ENCODE measurements around the gene RIMS1.

Gene RIMS1

DNA sequence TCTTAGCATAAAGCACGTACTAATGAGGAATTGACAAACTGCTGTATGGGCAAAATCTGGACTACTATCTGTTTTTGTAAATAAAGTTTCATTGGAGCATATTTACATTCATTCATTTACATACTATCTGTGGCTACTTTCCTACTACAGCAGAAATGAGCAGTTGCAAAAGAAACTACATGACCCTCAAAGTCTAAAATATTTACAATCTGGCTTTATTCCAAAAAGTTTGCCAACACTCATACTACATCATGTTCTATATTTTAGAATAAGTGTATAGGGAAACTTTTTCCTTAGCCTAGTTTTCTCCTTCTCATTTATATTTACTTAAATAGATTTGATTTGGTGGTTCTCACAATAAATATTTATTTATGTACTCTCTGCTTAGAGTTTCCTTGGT is 208.2 kb downstream of the RIMS1 start:
- DNase-seq (ENCODE audit: low read depth in 2 of 3, low spot score in 1 of 3), result no peak

DNA sequence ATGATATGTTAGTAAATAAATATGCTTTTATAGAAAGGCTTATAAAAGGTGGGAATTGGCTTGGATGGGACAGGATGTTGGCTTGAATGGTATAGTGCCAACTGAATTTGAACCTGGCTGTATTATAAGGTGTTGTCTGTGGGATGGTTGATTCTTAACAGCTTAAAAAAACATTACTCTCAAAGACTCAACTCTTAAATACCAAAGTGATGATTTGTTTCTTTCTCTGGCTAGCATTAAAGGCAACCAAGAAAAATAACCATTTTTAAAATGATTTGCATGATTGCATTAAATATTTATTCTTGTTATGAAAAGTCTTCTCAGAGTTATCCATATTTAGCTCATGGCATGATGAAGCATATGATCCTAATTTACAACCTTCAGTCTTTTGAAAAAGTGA is 216.2 kb downstream of the RIMS1 start:
- no peak for DNase-seq (ENCODE audit: low read depth in 2 of 3, low spot score in 1 of 3)

GRCh38 chr6:72111611-72112010 is 225.3 kb downstream of the RIMS1 start:
- DNase-seq (ENCODE audit: low read depth in 2 of 3, low spot score in 1 of 3), result no peak

GRCh38 chr6:72130327-72130726 is 244.0 kb downstream of the RIMS1 start:
- no peak for DNase-seq (ENCODE audit: low read depth in 2 of 3, low spot score in 1 of 3)

GRCh38 chr6:72132427-72132826 is 246.1 kb downstream of the RIMS1 start:
- DNase-seq (ENCODE audit: low read depth in 2 of 3, low spot score in 1 of 3), result no peak

GRCh38 chr6:72132851-72133250 is 246.5 kb downstream of the RIMS1 start:
- no peak for DNase-seq (ENCODE audit: low read depth in 2 of 3, low spot score in 1 of 3)

DNA sequence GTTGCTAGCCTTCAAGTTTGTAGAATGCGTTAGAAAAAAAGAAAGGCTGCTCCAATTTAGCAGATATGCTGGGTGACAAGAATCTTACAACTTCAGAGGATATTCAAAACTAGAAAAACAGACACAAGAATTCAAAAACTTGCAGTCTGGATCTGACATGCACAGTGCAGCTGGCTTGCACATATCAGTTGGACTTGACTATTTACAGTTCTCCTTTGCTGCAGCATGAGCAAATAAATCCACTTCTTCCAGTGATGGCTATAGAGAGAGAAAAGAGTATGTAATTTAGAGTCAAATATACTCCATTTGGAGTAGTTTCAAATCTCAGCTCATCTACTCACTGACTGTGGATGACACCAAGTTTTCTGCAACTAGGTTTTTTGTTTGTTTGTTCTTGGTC is 247.0 kb downstream of the RIMS1 start:
- no peak for DNase-seq (ENCODE audit: low read depth in 2 of 3, low spot score in 1 of 3)

GRCh38 chr6:72140795-72141194 is 254.4 kb downstream of the RIMS1 start:
- no peak for DNase-seq (ENCODE audit: low read depth in 2 of 3, low spot score in 1 of 3)

DNA sequence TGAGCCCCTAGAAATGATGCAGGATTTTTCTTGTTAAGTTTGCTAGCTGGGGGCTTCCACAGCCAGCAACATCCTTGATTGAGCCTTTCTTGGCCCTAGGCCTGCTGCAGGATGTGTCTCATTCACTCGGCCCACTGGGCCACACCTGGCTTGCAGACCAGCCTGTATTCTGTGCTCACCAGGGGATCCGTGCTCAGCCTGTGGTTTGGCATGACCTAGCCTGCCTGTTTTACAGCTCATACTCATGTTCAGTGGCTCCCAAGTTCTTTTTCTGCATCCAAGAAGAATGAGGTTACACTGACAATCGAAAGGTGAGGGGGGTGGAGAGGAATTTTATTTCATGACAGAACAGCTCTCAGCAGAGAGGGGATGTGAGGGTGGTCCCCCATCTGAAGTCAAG is 263.4 kb downstream of the RIMS1 start:
- DNase-seq (ENCODE audit: low read depth in 2 of 3, low spot score in 1 of 3), result no peak

GRCh38 chr6:72151742-72152141 is 265.4 kb downstream of the RIMS1 start:
- no peak for DNase-seq (ENCODE audit: low read depth in 2 of 3, low spot score in 1 of 3)

- DNase-seq (ENCODE audit: low read depth in 2 of 3, low spot score in 1 of 3), result no peak
Observed at GRCh38 chr6:72175916-72176315, 289.6 kb downstream of the RIMS1 start.

GRCh38 chr6:72182337-72183246 is 296.2 kb downstream of the RIMS1 start:
- no peak for DNase-seq (ENCODE audit: low read depth in 2 of 3, low spot score in 1 of 3)

- DNase-seq (ENCODE audit: low read depth in 2 of 3, low spot score in 1 of 3), result no peak
Observed at GRCh38 chr6:72203983-72204382, 317.6 kb downstream of the RIMS1 start.

GRCh38 chr6:72205500-72205899 is 319.1 kb downstream of the RIMS1 start:
- no peak for DNase-seq (ENCODE audit: low read depth in 2 of 3, low spot score in 1 of 3)

GRCh38 chr6:72206606-72207005 is 320.3 kb downstream of the RIMS1 start:
- DNase-seq (ENCODE audit: low read depth in 2 of 3, low spot score in 1 of 3), result no peak

- no peak for DNase-seq (ENCODE audit: low read depth in 2 of 3, low spot score in 1 of 3)
Observed at GRCh38 chr6:72212686-72213085, 326.3 kb downstream of the RIMS1 start.

- DNase-seq (ENCODE audit: low read depth in 2 of 3, low spot score in 1 of 3), result no peak
Observed at GRCh38 chr6:72213654-72214053, 327.3 kb downstream of the RIMS1 start.

- no peak for DNase-seq (ENCODE audit: low read depth in 2 of 3, low spot score in 1 of 3)
Observed at GRCh38 chr6:72216222-72217068, 330.1 kb downstream of the RIMS1 start.

DNA sequence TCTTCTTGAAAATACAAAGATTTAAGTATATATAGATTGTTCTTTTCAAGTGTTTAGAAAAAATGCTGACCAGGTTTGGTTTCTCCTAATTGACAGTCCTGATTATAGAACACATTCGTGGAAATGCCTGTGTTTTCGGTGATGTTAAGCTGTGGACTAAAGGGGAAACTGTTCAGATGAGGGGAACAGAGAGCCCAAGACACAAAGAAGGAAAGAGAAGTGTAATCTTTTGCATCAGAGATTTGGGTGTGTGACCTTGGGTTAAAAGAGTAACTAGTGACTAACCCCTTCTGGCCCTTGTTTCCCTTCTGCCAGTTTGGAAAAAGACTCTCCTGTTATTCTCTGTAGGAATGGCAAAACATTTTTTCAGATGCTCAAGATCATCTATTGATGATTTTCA is 331.3 kb downstream of the RIMS1 start:
- no peak for DNase-seq (ENCODE audit: low read depth in 2 of 3, low spot score in 1 of 3)

DNA sequence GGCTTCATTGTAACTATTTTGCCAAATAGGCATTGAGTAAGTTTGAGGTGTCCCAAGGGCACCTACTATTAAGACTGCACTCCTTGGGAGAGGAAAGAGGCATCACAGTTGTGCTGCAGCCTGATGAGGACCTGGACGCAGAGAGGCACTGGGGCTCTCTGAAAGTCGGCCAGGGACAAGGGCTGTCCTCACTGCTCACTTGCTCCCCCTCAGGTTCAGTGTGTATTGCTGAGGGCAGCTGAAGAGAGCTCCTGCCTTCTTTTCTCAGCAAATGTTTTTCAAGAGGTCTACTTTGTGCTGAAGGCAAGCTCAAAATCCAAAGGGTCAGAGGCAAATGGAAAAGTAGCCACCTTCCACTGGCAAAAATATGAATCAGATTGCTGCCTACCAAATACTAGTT is 331.8 kb downstream of the RIMS1 start:
- DNase-seq (ENCODE audit: low read depth in 2 of 3, low spot score in 1 of 3), result no peak

GRCh38 chr6:72219536-72219935 is 333.2 kb downstream of the RIMS1 start:
- DNase-seq (ENCODE audit: low read depth in 2 of 3, low spot score in 1 of 3), result no peak

DNA sequence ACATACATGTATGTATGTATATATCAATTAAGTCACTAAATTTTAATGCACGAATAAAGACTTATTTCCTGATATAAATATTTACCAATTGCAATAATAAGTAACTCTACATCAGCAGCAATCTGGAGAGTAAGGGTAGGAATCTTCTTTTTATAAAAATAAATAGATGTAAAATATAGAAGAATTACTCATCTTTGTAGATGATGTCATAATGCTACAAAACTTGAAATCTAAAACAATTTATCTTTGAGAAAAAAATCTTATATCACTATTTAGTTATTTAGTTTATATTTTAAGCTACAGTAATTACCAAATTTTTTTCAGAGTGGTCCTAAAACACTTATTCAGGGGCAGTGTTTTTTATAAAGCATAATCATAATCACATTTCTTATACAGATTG is 351.7 kb downstream of the RIMS1 start:
- no peak for DNase-seq (ENCODE audit: low read depth in 2 of 3, low spot score in 1 of 3)
